Colonic mucosa (tissue), 4 donors: Measurements from ENCODE around the gene RPL32. TPM values are rescaled to one million over a fixed set of nuclear protein-coding genes. Genes with fewer than 3 reads are reported as not detected.

Experiments
- DNase-seq: peaks from one replicate; pipeline ENCODE4 v3.0.0-alpha.2; 2020
- H3K27ac ChIP-seq: fragments of 200-600 bp; one replicate; pipeline ENCODE4 v1.8.0; 2021
- H3K27me3 ChIP-seq: fragments of 200-600 bp; one replicate; pipeline ENCODE4 v1.8.0; 2021
- H3K36me3 ChIP-seq: fragments of 200-600 bp; one replicate; pipeline ENCODE4 v1.8.0; 2021
- H3K4me1 ChIP-seq: fragments of 200-600 bp; one replicate; pipeline ENCODE4 v1.8.0; 2021; ENCODE audit warnings: mild to moderate bottlenecking
- H3K4me3 ChIP-seq: fragments of 200-600 bp; one replicate; pipeline ENCODE4 v1.8.0; 2021
- H3K9ac ChIP-seq, 2 donors: one replicate each; pipeline ENCODE4 v1.7.0; 2013; ENCODE audit warnings: control low read depth in 2 of 2, low read depth in 2 of 2, low read length in 2 of 2
- H3K9me3 ChIP-seq: fragments of 200-600 bp; one replicate; pipeline ENCODE4 v1.8.0; 2021
- CTCF ChIP-seq: fragments of 200-600 bp; IDR thresholded peaks from one replicate; pipeline ENCODE4 v1.8.0; 2022; ENCODE audit warnings: antibody characterized with exemption, mild to moderate bottlenecking
- intact Hi-C: fragments of 100-400 bp; cut with DNase I; formaldehyde crosslinking; loops from one replicate; pipeline ENCODE4 v1.14.1; 2022
- total RNA-seq, 2 donors: library from RNA; stranded (reverse); fragmentation: NEBNext Ultra II Directional in 1 of 2; extraction: Animal tissue kit (Norgen Biotek cat#: 25700) in 1 of 2; gene quantifications; one replicate each; pipeline ENCODE4 v1.2.1, GENCODE V29; 2021
- donor health status: healthy.
- donor health status: DM: no; HTN: no; CAD: no.
- donor health status: DM: no; HTN: no; CAD: no.

RPL32 gene
- total RNA-seq, 2 donors from 2014 or later, result 1,239 to 1,262 TPM

- no peaks in the 10 kb centered on the region for H3K9me3 ChIP-seq
- no peak overlapping the region for H3K27ac ChIP-seq
- H3K27me3 ChIP-seq, result no peaks in the 10 kb centered on the region
- TF ChIP-seq CTCF, result no peak
- H3K4me1 ChIP-seq, result no peaks in the 10 kb centered on the region
- H3K4me3 ChIP-seq, result no peak overlapping the region
- no peak overlapping the region for H3K9ac ChIP-seq
- no peak for DNase-seq
- H3K36me3 ChIP-seq, result no peaks in the 10 kb centered on the region
- intact Hi-C loops, result no loop called here
Measured at GRCh38 chr3:12818273-12818672, 23.1 kb downstream of the RPL32 start.

- no peak for TF ChIP-seq CTCF
- H3K36me3 ChIP-seq, result no peaks in the 10 kb centered on the region
Measured at GRCh38 chr3:12817343-12817710, 24.0 kb downstream of the RPL32 start.

GRCh38 chr3:12816521-12817342 lies 24.6 kb downstream of the RPL32 start:
- Histone ChIP-seq H3K9me3 (no peaks in the 10 kb centered on the region), H3K27ac (no peak overlapping the region), H3K4me3 (no peak overlapping the region), H3K4me1 (no peaks in the 10 kb centered on the region), H3K27me3 (no peaks in the 10 kb centered on the region), H3K9ac (no peak overlapping the region), H3K36me3 (no peaks in the 10 kb centered on the region)
- intact Hi-C loops, result no loop called here
- DNase-seq, result no peak
- TF ChIP-seq CTCF, result no peak

More at GRCh38 chr3:12817343-12817710, 24.0 kb downstream of the RPL32 start:
- H3K4me3 ChIP-seq, result no peak overlapping the region
- H3K27me3 ChIP-seq, result no peaks in the 10 kb centered on the region
- no peak for DNase-seq
- H3K27ac ChIP-seq, result no peak overlapping the region
- no peak overlapping the region for H3K9ac ChIP-seq
- H3K9me3 ChIP-seq, result no peaks in the 10 kb centered on the region
- no peaks in the 10 kb centered on the region for H3K4me1 ChIP-seq
- intact Hi-C loops, result no loop called here

GRCh38 chr3:12815719-12816118 lies 25.6 kb downstream of the RPL32 start:
- Histone ChIP-seq H3K4me3 (no peak overlapping the region), H3K9ac (no peak overlapping the region), H3K4me1 (no peaks in the 10 kb centered on the region), H3K27ac (no peak overlapping the region), H3K9me3 (no peaks in the 10 kb centered on the region), H3K36me3 (no peaks in the 10 kb centered on the region), H3K27me3 (no peaks in the 10 kb centered on the region)
- TF ChIP-seq CTCF, result no peak
- DNase-seq, result no peak
- intact Hi-C loops, result no loop called here

- no peaks in the 10 kb centered on the region for H3K36me3 ChIP-seq
- H3K4me3 ChIP-seq, result no peak overlapping the region
- no peak overlapping the region for H3K9ac ChIP-seq
- no peaks in the 10 kb centered on the region for H3K9me3 ChIP-seq
- no peak for DNase-seq
- no peaks in the 10 kb centered on the region for H3K27me3 ChIP-seq
- no peak overlapping the region for H3K27ac ChIP-seq
- intact Hi-C loops, result no loop called here
- H3K4me1 ChIP-seq, result no peaks in the 10 kb centered on the region
- no peak for TF ChIP-seq CTCF
Measured at GRCh38 chr3:12815078-12815477, 26.3 kb downstream of the RPL32 start.
